Stimulated activated CD4-positive, alpha-beta T cell treated with anti-CD3 and anti-CD28 coated beads, Interleukin-4, amount 100 ng/mL, for 48 hours (primary cell): Measurements from ENCODE around the gene CLASP1.
"Not testable (repeated sequence)": the region's sequence is repeated elsewhere in the genome, so short reads cannot be mapped to it uniquely, and the experiment has no call there.

Experiments
- DNase-seq, 2 donors: peaks; one replicate each; pipeline ENCODE4 v3.0.0-alpha.2; 2020; ENCODE audit warnings: low read depth in 2 of 2

The CLASP1 gene

DNA sequence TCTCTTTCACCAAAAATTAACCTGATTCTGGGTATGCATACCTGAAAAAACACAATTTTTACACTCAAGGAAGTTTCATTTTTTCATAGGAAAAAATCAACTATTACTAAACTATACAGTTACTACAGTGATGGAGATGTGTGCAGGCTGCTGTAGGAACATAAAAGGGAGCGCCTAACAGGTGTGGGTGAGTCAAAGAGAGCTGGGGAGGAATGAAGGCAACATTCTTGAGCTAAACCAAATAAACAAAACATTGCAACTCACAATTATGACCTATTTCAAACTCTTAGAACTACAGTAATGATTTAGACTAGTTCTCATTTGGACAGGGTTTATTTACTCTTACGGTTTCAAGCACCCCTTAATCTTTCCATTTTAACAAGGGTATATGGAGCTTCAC, 13.4 kb upstream of the CLASP1 start:
- DNase-seq, result no peak

- DNase-seq, result no peak
These were observed 10.7 kb upstream of the CLASP1 start for GRCh38 chr2:121659933-121660332.

DNA sequence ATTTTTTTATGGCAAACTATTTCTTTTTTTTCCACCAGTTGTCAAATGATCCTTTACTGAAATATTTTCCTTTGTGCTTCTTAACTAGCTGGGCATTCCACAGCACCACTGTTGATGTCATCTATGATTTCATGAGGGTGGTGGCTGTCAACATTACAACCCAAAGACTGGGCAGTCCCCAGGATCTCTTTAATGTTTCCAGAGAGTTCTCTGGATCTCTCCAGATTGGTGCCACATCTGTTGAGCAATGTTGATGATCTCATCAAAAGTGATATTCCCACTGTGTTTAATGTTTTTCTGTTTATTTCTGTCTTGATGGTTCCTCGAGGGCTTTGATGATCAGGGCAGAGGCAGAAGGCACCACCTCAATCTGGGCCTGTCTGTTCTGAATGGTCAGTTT, 9.1 kb upstream of the CLASP1 start:
- DNase-seq, result not testable (repeated sequence)

DNA sequence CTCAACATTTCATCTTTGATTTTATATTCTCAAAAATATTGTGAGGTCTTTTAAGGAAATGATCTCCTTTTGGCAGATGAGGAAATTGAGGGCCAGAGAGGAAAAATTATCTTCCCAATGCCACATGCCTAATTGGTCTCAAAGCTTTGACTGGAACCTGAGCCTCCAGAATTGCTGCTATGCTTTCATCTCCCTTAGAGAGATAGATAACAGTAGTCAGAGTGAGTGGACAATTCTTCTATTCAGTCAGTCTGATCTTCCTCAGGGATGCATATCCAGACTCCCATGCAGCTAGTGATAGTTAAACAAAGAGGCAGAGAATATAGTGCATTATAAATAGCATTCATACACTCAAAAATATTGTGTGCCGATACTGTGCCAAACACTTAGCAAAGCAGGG, 3.8 kb upstream of the CLASP1 start:
- DNase-seq, result no peak

DNA sequence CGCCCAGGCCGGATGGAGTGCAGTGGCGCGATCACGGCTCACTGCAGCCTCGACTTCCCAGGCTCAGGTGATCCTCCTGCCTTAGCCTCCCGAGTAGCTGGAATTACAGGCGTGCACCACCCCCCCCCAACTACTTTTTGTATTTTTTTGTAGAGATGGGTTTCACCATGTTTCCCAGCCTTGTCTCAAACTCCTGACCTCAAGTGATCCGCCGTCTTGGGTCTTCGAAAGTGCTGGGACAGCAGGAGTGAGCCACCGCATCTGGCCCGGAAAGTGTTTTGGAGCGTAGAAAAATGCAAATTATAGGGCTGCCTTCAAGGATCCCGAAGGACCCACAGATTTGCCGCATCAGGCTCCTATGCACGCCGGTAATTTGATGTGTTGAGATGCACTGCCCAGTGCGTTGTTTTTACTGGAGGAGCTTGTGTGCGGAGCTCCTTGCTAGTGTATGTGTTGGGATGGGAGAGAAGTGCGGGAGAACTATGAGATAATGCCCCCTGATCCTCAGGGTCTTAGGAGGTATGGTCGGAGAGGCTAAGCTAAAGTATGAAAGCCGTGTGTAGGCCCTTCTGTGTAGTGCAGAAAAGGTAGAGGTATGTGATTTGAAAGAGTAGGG, 1.2 kb upstream of the CLASP1 start:
- peak; percentile 13 to 16 for DNase-seq

GRCh38 chr2:121649596-121650314, 493 bp upstream of the CLASP1 start:
- peak; percentile 89 to 93 for DNase-seq

- peak; percentile 36 to 38 for DNase-seq
These were observed 785 bp downstream of the CLASP1 start for GRCh38 chr2:121648206-121649148.

DNA sequence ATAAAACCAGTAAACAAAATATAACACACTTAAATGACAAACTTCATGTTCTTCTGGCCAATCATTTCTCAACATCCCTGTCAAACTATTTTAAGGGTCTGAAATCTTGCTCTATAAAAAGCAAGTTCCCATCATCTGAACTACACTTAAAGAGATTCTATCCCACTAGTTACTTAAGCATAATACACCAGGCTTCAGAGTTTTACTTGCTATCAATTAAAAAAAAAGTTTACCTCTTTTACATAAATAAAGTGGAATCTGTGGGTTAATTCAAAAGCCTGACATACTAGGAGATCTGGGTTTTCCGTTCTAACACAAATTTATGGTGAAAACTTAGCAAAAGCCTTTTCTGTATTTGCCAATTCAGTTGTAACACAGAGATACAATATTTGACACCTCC, 1.9 kb downstream of the CLASP1 start:
- DNase-seq, result no peak

DNA sequence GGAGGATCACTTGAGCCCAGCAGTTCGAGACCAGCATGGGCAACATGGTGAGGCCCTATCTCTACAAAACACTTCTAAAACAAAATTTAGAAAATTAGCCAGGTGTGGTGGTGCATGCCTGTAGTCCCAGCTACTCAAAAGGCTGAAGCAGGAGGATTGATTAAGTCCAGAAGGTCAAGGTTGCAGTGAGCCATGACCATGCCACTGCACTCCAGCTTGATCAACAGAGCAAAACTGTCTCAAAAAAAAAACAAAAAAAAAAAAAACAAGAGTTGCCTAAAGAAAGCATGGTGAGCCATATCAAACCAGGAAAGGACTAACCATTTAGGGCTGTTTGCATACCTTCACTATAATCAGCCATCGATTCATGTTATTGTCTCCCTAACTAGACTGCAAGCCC, 4.5 kb downstream of the CLASP1 start:
- DNase-seq, result no peak

- no peak for DNase-seq
These were observed 5.4 kb downstream of the CLASP1 start for GRCh38 chr2:121643877-121644276.

- no peak for DNase-seq
These were observed 8.6 kb downstream of the CLASP1 start for GRCh38 chr2:121640380-121641316.

DNA sequence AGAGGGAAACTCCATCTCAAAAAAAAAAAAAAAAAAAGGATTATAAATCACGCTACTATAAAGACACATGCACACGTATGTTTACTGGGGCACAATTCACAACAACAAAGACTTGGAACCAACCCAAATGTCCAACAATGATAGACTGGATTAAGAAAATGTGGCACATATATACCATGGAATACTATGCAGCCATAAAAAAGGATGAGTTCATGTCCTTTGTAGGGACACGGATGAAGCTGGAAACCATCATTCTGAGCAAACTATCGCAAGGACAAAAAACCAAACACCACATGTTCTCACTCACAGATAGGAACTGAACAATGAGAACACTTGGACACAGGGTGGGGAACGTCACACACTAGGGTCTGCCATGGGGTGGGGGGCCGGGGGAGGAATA, 9.4 kb downstream of the CLASP1 start:
- DNase-seq, result not testable (repeated sequence)

- DNase-seq, result no peak
These were observed 10.9 kb downstream of the CLASP1 start for GRCh38 chr2:121638333-121638732.

DNA sequence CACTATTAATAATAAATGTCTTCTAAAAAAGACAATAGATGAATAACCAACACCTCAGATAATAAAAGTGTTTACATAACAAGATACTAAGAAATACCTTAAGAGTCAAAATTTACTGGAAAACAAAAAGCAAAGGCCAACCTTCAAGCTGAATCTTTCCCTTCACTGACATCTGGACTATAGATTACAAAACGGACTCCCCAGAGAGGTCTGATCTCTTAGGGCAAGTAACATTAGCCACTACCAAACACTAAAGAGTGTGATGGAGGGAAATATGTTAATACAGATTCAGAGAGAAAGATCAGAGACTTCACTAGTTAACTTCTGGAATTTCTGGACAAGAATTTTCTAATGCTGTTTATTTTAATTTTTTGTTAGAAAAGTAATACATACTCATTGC, 13.9 kb downstream of the CLASP1 start:
- no peak for DNase-seq

DNA sequence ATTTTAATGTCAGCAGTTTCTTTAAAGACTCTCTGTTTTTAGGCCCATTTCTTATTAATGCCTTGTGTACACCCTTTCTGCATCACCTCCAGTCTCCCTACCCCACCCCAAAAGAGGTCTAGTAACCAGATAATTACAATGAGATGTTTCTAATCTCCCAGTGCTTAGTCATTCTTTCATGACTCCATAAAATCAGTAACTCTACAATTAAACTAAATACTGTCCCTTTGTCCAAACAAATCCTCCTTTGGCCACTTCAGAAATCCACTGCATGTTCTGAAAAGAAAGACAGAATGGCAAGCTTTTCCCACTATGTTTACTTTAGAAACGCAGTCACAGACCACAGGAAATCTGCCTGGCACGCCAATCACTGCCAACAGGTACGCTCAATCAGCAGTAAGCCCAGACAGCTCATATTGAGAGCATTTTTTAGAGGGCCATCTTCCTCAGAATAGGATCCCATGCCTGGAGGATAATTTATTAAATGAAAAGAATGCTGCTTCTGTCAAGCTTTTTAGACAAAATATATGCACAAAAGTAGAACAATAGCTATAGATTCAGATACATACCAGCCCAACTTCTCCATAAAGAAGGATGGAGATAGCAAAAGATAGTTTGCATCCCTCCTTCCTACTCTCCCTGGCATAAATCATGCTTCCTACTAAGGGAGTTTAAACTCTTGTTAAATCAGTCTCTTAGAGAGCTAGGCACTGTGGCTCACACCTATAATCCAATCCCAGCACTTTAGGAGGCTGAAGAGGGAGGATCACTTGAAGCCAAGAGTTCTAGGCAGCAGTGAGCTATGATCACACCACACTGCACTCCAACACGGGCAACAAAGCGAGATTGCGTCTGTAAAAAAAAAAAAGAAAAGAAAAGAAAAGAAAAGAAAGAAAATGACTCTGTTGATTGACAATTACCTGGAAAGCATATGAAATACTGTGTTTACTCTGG, 14.6 kb downstream of the CLASP1 start:
- DNase-seq, result peak in 1 of 2 donors; percentile 18

GRCh38 chr2:121633463-121633862, 15.8 kb downstream of the CLASP1 start:
- no peak for DNase-seq

GRCh38 chr2:121627525-121628050, 21.7 kb downstream of the CLASP1 start:
- DNase-seq, result no peak

DNA sequence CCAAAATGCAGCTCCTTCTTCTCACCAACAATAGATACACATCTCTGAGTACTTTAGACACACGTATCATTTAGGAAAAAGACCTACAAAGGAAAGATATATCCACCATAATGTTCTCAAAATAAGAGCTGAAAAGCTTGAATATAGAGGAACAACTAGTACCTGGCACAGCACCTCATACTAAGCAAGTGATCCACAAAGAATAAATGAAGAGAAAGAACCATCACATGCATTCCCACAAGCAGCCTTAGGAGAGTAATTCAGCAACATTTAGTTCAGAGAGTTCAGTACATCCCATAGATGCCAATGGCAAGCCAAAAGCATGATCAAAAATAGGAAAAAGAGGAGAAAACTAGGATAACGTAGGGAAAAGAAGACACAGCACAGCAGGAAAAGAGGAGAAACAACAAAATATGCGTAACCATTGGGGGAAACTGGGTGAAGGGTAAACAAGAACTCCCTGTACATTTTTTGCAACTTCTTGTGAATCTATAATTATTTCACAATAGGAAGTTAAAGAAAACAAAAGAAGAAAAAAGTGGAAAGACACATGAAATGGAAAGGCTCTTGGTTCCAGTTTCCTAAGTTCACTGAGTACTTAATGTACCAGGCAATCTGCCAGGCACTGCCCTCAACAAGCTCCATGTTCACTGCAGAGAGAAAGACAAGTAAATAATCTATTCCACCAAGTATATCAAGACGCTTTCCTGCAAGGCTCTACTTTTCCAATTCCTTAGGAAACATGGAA, 22.3 kb downstream of the CLASP1 start:
- DNase-seq, result no peak

DNA sequence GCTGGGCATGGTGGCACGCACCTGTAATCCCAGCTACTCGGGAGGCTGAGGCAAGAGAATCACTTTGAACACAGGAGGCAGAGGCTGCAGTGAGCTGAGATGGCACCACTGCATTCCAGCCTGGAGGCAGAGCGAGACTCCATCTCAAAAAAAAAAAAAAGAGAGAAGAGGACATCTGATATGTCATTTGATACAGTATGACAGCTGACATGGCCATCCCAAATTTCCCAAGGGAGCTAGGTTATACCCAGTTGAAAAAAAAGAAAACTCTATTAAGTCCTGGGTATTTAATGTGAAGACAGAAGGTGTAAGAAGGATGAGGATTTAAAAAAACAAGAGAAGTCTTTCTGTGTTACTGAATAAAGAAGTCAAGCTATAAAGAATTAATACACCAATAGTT, 23.3 kb downstream of the CLASP1 start:
- DNase-seq, result no peak
